M059J (cell line): ENCODE data around the gene DSC2. TPM values are rescaled to one million over a fixed set of nuclear protein-coding genes. Genes with fewer than 3 reads are reported as not detected.

Experiments used
- DNase-seq: peaks from one replicate; pipeline ENCODE4 v3.0.0-alpha.2; 2012; ENCODE audit warnings: low read depth
- total RNA-seq: library from RNA; depleted of rRNA; stranded (reverse); fragments of >200 nt; shearing (Covaris generic); gene quantifications from 2 replicates; pipeline ENCODE4 v1.2.3, GENCODE V29; 2014

DSC2 gene
- total RNA-seq, 1 experiment from 2014 or later: not detected

DNA sequence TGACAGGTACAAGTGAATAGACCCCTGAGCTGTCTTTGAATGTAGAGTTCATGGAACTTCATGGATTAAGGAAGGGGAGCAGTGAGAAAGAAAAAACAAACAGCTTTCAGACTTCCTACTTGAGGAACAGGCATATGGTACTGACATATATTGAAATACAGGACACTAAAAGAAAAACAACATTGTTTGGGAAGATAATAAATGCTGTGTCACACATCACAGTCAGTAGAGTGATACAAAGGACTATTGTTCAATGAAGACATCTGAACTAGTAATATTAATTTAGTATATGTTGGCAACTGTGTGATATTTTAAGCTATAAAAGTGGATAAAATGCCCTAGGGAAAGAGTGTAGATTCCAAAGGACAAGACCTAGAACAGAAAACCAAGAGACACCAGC lies 3.3 kb downstream of the DSC2 start:
- DNase-seq: no peak

DNA sequence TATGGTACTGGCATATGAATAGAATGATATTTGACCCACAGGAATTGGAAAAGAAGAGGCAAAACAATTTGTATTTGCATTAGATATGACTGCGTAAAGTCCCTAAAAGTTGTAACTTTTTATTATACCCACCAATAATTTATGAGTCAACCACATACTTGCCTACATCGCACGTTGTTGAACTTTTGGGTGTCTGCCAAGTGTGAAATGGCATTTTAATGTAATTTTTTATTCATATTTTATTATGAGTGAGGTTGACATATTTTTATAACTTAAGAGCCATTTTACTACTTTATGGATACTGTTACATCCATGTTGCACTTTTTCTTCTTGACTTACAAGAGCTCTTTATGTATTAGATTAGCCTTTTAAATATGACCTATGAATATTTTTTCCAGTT lies 4.6 kb downstream of the DSC2 start:
- DNase-seq: no peak

DNA sequence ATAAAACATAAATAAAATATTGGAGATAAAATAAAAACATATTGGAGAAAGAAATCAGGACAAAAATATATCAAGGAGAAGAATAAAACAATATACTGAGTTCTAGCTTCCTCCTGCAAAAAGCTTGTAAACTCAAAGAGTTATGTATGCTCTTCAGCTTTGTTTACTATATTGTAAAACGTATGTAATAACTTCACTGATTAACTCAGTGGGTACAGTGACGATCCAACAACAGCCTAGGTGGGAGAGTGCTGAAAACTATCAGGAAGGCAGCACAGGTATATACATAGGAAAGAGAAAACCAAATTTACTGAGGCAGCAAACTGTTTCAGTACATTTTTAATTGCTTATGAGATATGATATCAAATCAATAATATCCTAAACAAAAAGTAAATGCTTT lies 8.3 kb downstream of the DSC2 start:
- DNase-seq: no peak

DNA sequence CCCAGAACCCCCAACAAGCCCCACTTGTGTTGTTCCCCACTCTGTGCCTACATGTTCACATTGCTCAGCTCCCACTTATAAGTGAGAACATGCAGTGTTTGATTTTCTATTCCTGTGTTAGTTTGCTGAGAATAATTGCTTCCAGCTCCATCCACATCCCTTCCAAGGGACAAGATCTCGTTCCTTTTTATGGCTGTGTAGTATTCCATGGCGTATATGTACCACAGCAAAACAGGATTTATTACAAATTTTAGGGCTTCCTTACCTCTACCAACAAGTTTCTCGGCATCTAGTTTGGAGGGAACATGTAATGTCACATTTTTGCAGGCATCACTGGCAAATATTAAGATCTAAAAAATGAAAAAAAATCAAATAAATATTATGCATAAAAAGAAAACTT lies 8.9 kb downstream of the DSC2 start:
- no peak for DNase-seq

DNA sequence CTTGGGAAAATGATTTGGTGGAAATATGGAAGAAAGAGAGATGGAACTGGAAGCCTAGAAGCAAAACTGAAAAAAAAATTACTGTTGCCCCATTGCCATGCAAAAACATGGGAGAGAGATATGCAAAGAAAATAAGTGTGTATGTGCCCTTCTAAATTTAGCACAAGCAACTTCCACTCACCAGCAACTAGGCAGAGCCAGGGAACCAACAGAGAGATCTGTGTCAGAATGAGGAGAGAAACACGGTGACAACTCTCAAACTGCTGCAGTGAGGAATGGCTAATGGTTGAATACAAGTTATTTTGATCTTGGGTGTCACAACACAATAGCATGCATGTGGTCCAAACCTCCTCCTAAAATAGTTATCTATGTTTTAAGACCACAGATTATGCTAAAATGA lies 10.9 kb downstream of the DSC2 start:
- no peak for DNase-seq

DNA sequence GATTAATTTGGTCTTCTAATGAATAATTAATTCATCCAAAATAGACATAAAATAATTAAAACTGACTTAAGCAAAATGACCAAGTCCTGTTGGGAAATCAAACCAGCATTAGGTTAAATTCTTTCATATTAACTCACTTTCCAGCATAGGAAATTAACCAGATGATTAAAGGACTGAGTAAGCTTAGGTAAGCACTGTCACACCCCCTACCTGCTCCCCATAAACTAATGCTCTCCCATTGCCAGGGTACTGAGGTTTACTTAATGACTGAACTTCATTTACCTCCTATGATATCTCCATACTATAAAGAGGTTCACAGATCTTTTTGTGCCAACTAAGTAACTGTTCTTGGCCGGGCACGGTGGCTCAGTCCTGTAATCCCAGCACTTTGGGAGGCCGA lies 13.7 kb downstream of the DSC2 start:
- no peak for DNase-seq

DNA sequence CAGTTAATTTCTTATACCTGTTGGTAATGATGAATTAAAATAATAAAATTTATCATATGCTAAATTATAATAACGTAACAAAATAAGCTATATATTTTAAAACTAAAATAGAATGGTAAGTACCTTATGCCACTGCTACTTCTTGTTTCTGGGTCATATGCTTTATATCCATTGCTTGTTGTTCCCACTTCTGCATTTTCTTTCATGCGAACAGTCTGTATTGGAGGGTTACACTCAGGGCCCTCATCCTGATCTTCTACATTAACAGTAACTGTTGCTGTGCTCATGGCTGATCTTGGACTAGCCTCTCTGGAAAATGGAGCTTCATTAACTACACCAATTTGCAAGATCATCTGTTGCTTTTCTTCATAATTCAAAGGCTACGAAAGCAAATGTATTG lies 22.2 kb downstream of the DSC2 start:
- DNase-seq: no peak

DNA sequence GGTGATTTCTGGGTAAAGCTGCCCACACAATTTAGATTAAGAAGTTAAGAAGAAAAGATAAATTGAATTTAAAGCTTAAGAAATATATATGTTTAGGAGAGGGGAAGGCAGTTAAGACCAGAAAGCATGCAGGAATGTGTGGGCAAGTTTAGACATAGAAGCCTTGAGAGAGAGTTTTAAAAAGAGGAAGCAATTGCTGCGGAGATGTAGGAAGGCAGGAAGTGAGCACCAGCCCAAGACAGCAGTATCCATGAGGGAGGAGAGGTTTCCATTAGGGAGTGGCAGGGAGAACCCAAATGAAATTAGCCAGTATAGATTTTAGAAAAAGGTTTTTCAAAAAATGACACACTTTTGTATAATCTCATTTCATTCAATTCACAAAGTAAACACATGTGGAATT lies 24.3 kb downstream of the DSC2 start:
- DNase-seq: no peak

DNA sequence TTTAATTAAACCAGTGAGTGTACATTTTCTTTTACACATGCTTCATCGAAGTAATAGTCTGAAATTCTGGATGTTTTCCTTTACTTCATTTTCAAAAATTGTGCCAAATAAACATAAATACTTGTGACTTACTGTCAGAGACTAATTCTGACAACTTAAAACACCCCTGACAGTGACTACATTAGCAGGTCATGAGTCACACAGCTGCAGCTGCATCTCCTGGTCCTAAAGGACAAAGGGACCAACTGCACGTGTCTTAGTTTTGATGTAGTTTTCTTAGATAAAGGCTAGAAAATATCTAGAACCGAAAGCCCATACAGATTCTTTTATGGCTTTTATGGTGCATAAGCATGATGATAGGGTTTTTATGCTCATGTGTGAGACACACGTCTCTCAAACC lies 30.0 kb downstream of the DSC2 start:
- DNase-seq: no peak

DNA sequence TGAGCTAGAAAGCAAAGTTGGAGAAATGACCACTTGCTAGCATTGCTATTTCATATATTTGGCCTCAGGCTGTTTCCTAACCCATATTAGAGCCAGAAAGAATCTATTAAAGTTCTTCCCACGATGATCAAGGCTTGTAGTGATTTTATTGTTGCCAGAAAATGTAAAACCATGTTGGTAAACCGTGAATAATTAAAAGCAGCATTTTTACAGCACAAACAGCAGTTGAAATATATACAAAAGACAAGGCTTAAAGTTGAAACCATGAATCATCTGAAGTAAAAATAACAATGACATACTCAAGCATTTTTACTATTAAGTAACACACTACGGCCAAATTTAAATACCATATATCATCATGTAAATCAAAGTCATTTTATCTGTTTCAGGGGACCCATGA lies 32.0 kb downstream of the DSC2 start:
- DNase-seq: peak; percentile 9

DNA sequence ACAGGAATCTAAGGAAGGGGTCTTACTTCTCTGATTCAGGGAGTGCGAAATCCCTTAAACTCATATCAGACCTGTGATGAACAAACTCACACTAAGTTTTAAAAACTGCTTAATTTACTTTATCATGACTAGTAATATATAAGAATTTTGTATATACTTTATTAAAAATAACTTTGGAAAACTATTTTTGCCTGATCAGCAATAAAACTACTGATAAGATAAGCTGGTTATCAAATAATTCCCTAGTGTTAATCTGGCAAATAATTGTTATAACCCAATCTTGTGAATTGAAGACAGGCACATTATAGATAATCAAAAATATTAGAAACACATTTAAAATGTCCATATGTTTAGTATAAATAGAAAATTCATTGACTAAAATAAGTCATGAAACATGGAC lies 36.0 kb downstream of the DSC2 start:
- DNase-seq: no peak

DNA sequence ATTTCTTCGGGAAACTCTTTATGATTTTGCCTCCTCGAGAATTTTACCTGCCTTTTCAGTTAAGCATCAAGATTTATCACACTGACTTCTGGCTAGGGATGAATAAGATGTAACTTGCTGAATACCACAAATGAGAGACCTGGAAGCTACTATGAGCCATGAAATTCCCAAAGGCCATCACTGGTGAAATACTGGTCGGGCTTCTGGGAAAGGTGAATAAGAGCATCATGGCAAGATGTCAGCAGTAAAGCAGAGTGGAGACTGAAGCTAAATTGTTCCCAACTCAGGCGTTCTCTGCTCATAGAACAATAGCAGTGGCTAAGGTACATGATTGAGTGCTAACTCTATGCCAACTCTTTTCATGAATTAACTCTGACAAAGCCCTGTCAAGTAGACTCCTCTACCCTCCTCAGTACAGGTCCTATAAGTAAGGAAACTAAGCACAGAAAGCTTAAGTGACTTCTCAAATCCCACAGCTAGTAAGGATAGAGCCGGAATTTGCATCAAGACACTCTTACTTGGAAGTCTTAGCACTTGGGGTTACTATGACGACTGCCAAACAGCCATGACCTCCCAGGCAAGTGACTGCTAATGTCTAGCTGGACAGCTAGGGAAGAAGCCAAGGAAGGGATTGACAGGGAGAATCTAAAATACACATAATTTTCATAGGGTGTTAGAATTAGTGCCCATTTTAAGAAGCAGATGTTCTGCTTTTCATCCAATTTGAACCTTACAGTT lies 37.0 kb downstream of the DSC2 start:
- no peak for DNase-seq

DNA sequence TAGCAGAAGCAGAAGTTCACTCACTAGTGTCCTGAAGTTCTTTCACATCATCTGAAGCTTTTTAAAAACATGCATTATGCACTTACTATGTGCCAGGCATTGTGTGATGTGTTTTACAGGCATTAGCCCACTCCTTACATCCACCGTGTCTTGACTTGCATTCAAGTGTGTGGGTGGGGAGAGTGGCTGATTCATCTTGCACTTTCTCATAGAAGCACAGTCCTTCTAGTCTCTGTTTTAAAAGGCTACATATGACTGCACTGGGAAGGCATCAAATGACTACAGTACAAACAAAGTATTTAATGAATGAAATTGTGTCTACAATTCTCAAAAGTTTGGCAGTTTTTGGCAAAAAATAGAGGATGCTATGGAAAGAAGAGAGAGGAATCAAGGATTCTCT lies 38.1 kb downstream of the DSC2 start:
- no peak for DNase-seq

DNA sequence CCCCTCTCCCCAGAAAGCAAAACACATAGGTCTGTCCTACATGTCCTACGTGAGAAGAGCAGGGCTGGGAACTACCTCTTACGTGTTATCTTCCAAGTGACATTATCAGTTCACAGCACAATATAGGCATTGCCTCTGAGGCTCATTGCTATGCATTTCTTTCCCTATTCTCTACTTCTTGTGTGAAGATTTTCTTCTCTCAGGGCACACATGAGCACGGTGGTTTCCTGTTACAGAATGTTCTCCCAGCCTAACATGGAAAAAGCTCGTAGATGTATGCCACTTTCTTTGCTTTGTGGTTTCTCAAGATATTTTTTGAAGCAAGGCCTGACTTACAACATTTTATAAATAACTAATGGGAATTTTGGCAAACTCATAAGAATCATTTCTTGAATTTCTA lies 40.3 kb downstream of the DSC2 start:
- DNase-seq: no peak

DNA sequence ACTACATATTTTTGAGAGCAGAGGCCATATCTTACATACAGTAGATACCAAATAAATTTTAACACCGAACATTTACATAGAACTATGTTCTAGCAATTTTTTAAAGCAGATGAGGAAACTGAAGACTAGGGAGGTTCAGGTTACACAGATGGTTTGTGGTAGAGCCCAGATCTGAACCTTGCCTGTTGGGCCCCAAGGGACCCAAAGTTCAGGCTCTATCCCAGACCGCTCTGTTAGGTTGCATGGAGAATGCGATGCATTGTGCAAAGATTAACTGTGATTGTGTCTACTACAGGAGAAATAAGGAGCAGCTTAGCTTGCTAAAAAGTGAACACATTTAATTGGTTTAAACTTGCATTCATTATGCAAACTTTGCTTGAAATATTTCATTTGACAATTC lies 43.3 kb downstream of the DSC2 start:
- no peak for DNase-seq

DNA sequence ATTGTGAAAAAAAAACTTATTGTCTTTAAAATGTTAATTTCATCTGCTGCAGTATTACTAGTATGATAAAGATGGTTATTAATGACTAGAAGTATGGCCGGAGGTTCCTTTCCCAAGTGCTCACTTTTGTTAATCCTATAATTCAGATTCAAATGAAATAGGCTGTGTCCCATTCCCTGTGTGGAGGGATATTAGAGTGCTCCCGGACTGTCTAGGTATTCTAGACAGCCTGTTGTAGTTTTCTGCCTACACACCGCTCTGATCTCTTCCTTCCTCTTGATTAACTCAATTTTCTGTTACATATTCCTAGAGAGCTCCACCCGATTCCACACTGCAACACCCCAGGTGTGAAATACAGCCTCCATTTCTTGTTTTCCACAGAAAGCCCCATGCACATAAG lies 44.3 kb downstream of the DSC2 start:
- DNase-seq: no peak

DNA sequence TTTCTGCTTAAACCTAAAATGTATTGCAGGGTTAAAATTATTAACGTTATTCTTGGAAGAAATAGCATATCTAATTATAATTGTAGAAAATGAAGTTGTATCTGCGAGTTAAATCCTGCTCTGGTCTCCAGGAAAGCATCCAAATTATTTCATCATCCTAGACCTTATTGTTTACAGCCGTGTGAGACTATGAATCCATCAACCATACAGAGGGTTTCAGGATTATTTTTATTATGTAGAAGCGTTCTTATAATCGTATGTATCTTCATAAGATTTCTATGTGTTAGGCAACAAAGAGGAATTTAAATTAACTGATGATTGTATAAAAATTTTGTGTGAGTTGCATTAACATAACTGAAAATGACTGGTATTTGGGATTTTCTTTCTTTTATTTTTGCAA lies 45.2 kb downstream of the DSC2 start:
- DNase-seq: no peak

DNA sequence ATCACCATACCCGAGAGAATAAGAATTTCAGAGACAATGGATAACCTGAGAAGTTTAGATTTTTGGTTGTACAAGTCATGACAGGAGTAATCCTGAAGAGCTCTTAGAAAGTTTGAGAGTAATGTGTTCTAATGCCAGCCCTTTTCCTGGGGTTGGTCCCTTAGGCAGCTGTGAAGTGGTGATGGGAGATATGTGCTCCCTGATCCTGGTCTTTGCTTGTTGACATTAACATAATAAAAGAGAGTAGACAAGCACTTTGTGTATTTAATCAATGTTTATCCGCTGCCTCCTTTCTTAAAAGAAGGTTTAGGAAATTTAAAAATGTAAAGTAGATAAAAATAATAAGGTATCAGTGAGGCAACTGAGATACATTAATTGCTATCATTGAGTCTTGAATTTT lies 45.9 kb downstream of the DSC2 start:
- no peak for DNase-seq

DNA sequence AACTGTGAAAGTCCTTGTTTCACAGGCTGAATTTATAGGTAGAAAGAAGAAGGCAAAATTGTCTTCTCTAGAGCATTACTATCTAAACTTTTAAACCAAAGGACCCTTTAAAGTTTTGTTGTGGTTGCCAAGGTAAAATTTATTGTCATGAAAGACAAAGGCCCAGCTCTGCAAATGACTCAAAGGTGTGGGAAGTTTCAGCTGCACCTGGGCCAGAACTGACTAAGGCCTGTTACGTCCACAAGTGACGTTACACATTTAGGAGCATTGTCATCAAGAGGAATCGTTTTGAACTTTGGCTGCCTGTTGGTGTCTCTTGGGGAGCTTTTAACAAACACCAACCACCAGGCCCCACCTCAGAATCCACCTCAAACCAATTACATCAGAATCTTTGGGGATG lies 51.6 kb downstream of the DSC2 start:
- no peak for DNase-seq

DNA sequence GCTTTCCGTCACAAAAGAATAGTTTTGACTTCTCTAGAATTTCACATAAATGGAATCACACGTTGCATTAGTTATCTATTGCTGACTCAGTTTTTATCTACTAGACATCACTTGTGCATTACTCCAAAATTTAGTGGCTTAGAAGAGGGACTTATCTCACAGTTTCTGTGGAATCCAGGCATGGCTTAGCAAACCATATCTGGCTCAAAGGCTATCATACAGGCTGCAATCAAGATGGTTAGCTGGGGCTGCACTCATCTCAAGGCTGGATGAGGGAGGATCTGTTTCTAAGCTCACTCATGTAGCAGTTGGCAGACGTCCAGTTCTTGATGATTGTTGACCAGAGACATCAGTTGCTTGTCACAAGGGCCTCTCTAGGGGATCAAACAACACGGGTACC lies 53.0 kb downstream of the DSC2 start:
- DNase-seq: no peak

DNA sequence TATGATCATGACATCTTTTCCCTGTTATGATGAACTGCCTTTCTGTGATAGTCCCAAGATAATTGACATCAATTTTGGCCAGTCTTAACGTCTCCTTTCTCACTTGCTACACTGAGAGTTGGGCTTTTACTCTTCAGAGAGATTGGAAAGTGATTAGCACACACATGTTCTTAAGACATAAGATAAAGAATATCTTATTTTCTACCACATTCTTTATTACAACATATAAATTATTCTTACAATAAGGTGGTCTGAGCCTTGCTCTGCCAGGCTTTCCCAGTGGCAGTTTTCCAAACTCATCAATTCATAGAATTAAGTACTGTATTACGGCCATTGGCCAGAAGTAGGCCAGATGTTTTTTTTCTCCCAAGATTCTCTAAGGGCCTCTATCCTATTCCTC lies 54.0 kb downstream of the DSC2 start:
- DNase-seq: no peak

DNA sequence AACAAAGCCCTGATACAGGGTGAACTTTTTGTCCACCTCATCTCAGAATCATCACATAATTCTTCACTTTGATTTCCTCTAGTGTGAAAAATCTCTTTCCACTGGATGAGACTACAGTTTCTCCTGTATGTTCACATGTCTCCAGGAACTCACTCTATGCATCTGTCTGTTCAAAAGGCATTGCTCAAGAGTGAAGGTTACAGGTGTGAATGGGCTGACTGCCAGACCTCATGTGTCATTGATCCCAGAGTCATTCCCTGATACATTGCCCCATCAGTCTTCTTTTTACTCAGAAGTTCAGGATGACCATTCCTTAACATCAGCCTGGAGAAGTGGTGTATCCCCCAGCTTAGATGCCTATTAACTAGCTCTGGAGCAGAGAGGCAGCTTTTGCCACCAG lies 55.3 kb downstream of the DSC2 start:
- DNase-seq: no peak

DNA sequence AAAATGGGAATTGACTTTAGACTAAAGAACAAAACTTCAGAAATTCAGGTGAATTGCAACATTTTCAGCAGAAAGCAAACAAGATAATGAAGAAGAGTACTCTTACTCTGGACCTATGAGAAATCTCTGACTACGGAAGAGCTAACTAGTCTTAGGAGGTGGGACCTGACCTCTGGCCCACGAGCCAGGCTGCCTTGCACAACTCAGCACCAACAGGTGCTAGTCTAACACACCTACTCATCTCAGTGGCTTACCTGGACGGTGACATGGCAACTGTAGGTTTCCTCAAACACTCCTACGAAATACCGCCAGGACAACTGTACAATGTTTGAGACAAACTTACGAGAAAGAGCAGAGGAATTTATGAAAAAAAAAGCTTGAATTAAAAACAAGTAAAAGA lies 56.6 kb downstream of the DSC2 start:
- DNase-seq: no peak

DNA sequence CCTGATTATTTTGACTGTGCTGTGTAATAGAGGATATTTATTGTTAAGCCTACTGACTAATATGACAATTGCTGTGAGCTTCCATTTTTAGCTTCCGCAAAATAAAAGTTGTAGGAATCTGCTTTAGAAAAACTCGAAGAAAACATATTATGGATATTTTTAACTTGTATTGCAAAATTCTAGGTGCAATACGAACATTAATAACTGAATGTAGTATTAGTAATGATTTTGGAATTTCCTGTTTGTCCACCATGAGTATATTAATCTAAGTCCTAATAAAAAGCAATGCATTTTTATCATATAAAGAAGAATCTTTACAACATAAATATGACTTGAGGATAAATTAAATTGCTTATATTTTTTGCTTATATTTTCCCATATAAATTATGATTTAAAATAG lies 57.3 kb downstream of the DSC2 start:
- DNase-seq: no peak

DNA sequence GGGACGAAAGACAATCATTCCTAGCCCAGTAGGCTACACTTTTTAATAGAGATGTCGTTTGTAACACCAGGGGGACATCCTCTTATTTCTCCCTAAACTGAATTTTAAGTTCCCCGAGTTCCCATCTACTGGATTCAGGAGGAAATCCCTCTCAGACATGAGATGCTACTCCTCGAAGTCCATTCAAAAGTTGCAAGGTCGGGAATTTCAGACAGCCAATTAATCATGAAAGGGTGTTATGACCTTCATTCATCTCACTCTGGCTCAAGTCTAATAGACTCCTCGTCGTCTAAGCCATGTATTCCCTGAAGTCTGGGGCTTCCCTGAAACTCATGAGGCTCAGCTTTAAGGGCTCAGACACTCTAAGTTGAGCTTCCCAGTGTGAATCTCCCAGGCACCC lies 58.5 kb downstream of the DSC2 start:
- no peak for DNase-seq
